ENCODE data around the gene RBP4.
"Not testable (repeated sequence)": the region's sequence is repeated elsewhere in the genome, so short reads cannot be mapped to it uniquely, and the experiment has no call there.

The RBP4 gene

DNA sequence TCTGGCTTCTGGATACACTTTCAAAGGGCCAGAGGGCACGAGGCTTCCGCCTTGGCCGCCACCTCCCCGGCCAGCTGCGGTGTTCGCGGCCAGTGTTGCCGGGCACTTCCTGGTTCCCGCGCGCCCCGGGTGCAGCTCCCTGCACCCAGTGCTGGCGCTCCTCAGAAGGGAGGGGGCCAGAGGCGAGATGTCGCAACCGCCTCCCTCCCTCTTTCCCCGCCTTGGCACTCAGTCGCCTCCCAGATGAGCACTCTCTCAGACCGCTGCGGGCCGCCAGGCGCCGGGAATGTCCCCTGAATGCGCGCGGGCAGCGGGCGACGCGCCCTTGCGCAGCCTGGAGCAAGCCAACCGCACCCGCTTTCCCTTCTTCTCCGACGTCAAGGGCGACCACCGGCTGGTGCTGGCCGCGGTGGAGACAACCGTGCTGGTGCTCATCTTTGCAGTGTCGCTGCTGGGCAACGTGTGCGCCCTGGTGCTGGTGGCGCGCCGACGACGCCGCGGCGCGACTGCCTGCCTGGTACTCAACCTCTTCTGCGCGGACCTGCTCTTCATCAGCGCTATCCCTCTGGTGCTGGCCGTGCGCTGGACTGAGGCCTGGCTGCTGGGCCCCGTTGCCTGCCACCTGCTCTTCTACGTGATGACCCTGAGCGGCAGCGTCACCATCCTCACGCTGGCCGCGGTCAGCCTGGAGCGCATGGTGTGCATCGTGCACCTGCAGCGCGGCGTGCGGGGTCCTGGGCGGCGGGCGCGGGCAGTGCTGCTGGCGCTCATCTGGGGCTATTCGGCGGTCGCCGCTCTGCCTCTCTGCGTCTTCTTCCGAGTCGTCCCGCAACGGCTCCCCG is 34.4 kb downstream of the RBP4 start, which contains the start of gene FFAR4:
TSS of gene FFAR4 (plus strand) at position 231 of the 842 bp plus-strand sequence. CDS start at position 287, 56 bp downstream.
- DNase-seq (ENCODE audit: low read depth in 2 of 2): no peak

DNA sequence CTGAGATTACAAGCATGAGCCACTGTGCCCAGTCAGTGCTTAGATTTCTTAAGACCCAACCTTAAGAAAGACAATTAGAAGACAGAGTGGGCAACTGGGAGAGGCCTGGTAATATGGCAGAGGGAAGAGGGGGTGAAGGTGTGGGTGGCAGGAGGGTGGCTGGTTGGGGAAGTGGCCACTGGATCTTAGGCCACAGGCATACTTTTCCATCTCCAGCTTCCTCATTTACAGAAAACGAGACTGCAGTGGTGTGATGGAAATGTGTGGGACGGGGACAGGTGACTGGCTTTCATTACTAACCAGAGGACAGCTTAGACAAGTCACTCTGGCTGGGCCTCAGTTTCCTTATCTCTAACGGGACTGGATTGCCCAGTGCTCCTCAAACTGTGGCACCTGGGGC is 35.6 kb downstream of the RBP4 start:
- DNase-seq (ENCODE audit: low read depth in 2 of 2): no peak

- DNase-seq (ENCODE audit: low read depth in 2 of 2): no peak
Observed at GRCh38 chr10:93560541-93560940, 40.5 kb downstream of the RBP4 start.

GRCh38 chr10:93559490-93559889 is 41.5 kb downstream of the RBP4 start:
- no peak for DNase-seq (ENCODE audit: low read depth in 2 of 2)

DNA sequence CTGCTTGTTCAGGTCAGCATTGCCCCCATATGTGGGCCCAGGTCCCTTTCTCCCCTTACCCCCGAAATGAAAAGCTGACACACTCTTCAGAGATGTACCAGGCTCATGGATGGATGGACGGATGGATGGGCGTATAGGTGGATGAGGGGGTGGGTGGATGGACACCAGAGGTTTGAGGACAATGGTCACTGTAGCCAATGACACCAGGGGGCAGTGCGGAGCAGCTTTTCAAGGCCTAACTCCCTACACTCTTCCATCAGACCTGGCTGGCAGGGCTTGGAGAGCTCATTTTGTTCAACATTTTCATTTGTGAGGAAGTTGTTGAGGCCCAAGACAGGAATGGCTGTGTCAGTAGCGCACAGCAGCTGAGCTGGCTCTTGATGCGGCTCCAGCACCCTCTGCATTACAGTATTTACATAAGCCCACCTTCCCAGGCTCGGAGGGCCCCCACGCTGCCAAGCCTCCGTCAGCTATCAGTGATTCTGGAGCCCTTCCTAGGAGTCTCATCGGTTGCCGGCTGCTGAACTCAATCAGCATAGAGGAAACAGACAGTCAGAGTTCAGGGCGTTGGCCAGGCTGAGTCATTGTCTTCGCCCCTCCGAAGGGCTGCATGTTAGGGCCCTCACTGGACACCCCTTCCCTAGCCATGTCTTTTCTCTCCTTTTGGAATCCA is 46.1 kb downstream of the RBP4 start:
- no peak for DNase-seq (ENCODE audit: low read depth in 2 of 2)

DNA sequence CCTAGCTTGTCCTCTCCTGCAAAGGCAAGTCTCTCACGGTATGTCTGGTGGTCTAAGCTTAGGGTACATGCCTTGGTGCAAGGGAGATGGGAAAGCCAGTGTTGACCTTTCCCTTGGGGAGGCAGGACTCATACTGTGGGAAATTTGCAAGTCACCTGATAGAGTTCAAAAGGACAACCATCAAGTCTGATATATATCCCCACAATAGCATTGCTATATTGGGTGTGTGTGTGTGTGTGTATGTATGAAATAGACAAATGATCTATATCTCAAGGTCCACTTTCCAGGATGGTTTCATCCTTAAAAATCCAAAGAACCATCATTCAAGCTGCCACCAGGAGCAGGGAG is 46.7 kb downstream of the RBP4 start:
- DNase-seq (ENCODE audit: low read depth in 2 of 2): no peak

DNA sequence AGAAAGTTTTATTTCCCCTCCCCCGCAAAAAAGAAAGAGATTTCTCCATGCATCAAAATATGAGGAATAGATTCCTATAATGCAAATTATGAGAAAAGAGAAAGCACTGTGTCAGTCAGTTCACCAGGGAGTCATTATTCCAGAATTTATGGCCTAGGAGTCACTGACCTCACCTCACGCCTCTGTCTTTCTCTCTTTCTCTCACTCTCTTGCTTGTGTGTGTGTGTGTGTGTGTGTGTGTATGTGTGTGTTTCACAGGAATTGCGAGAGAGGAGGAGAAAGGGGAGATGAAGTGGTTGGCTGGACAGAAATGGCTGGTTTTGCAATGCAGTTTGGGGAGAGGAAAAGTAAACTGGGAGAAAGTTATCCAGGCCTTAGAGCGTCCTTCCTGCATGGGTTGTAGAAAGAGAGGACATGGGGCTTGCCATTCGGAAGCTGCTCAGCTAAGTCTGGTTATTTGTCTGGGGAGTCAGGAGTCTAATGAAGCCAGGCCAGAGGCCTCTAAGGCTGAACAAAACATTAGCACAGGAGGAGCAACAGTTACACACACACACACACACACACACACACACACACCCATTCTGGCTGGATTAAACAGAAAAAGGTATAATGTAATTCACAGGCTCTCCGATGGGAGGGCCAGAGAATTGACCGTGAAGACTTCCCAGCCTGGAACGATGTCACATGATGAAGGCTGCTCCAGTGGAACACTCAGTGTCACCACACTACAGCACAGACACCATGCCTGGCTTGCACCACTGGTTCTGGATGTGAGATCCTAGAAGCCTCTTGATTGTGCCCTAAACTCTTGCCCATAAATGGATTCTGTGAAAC is 47.3 kb downstream of the RBP4 start:
- DNase-seq (ENCODE audit: low read depth in 2 of 2): no peak

DNA sequence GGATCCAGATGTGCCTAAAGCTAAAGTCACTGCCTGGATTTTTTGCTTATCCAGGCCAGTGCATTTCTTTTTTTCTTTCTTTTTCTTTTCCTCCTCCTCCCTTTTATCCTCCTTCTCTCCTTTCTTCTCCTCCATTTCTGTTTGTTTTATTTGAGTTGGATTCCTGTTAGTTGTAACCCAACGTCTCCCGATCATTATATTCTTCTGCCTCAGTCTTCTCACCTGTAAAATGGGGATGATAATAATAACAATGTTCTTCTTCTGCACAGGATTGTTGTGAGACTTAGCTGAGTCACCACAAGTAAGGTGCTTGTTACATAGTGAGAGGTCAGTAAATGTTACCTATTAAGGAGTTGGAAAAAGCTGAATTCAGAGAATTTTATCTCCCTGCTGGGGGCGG is 48.3 kb downstream of the RBP4 start:
- no peak for DNase-seq (ENCODE audit: low read depth in 2 of 2)

GRCh38 chr10:93550606-93551005 is 50.4 kb downstream of the RBP4 start:
- DNase-seq (ENCODE audit: low read depth in 2 of 2): no peak

DNA sequence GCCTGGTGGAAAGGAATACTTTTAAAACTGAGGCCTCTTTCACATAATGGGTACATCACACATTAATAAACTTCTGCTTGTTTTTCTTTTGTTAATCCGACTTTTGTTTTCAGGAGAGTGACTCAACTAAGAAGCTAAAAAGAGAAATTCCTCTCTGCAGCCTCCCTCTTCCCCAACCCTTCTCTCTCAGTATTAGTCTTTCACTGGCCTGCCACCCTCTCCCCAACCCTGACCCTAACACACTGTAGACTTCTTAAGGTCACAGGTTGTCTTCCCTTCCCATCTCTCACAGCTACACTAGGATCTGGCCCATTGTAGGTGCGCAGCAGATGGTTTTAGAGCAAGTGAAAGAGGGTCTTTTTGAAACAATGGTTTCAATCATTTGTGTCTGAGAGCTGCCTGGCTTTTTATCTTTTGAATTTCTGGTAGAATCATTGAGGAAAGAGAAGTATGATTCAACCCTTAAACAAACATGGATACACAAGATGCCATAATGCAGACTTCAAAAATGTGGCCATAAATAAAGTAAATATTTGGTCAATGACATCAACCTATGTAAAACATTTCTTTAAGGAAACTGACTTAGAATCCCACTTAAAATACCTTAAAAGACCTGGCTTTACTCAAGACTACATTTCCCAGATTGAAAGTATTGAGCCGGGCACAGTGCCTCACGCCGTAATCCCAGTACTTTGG is 52.5 kb downstream of the RBP4 start:
- DNase-seq (ENCODE audit: low read depth in 2 of 2): no peak

DNA sequence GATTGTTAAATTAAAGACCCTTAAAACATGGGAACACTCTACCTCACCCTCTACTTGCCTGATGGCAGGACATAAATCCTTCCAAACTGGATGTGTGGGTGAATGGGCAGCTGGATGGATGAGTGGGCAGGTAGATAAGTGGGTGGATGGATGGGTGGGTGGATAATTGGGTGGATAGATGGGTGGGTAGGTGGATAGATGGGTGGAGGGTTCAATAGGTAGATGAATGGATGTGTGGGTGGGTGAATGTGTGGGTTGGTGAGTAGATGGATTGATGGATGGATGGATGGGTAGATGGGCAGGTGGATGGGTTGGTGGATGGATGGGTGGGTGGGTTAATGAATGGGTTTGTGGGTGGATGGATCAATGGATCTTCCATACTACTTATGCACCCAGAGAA is 53.5 kb downstream of the RBP4 start:
- DNase-seq (ENCODE audit: low read depth in 2 of 2): no peak

DNA sequence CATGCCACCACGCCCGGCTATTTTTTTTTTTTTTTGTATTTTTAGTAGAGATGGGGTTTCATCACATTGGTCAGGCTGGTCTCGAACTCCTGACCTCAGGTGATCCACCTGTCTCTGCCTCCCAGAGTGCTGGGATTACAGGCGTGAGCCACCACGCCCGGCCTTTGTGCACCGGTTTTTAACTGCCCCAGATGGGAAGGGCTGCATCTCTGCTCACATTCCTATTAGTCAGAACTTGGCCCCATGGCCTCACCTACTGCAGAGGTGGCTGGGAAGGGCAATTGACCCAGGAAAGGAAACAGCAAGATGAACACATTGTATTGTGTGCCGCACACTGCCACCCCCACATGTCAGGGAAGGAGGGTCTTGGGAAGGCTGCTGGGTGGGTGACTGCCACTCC is 54.0 kb downstream of the RBP4 start:
- DNase-seq (ENCODE audit: low read depth in 2 of 2): not testable (repeated sequence)

GRCh38 chr10:93542358-93542791 is 58.7 kb downstream of the RBP4 start:
- DNase-seq (ENCODE audit: low read depth in 2 of 2): no peak
